ENCODE results near the gene CCDC6.
"Not testable (repeated sequence)": the region's sequence is repeated elsewhere in the genome, so short reads cannot be mapped to it uniquely, and the experiment has no call there.

The CCDC6 gene

DNA sequence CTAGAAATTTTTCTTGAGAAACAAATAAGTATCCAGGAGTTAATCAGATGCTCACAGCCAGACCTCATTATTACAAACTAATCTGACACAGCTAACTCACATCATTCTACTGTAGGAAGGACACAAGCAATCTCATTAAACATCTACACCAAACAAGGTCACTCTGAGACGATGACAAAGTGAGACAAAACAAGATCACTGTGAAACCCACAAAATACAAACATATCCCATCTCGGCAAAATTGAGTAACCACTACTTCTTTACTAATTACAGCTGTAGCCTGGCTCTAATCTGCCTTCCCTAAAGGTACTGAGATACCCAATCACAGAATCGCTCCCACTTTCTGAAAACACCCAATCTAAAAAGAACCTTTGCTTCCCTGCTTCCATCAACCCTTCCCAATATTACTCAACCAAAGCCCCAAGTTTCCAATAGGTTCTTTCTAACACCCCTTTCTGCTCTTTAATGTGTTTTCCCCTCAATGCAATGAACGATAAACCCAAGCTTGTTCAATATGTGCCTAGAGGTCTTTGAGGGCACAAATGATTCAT is 26.9 kb downstream of the CCDC6 start:
- DNase-seq: no peak

DNA sequence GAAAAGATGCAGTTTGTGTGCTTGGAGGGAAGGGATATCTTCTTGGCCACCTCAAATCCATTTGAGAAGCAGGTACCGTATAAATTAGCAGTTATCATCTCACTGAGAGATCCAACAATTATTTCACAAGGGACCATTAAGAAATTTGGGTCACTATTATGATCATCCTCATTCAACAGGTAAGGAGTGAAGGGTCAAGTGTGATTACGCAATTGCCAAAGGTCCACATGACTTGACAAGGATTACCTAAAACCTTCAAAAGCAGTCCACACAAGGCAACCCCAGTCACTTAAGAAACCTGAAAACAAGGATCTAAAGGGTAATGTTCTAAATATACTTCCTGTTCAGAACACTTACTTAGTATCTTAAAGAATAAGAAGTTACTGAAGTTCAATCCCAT is 27.4 kb downstream of the CCDC6 start:
- no peak for DNase-seq

DNA sequence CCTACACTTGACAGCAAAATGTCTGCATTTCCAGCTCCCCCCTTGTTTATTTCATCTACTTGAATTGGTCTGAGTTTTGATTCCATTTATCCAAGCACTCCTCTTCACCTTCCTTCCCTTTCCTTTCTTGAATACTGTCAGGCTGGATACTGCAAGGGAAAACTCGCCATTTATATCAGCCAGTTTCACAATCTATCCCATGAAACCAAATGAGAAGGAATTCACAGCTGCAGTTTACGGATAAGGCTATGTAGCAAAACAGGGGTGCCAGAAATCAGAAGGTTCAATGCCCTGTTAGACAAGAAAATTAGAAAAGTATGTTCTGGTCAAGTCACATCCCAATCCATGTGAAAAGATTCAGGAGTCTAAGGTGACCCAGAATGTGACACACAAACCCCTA is 28.1 kb downstream of the CCDC6 start:
- no peak for DNase-seq

DNA sequence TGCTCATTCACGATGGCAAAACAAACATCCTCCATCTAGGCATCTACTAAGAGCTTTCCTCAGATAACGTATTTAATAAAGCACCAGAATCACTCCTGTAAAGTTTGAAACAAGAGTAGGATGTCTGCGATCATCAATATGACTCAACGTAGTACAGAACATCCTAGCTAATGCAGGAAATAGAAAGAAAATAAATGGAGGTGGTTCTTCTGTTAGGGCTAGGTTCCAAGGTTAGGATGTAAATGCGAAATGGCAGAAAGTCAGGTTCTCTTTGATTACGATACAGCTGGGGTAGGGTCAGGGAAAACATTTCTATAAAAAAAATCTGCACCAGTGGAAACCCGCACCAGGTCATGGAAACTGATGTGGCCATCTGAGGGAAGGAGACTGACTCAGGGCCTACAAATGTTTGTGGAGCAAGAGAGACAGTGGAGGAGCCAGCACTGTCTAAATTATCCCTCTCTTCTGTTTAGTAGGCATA is 29.1 kb downstream of the CCDC6 start:
- DNase-seq: no peak

DNA sequence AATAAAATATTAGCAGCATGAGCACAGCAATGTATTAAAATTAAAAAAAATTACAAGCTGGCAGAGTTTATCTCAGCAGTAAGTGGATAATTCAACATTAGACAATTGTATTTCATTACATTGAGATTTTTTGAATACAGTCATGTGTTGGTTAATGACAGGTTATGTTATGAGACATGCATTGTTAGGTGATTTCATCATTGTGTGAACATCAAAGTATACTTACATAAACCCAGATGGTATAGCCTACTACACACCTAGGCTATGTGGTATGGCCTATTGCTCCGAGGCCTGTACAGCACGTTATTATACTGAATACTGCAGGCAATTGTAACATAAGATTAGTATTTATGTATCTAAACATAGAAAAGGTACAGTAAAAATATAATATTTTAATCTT is 29.7 kb downstream of the CCDC6 start:
- DNase-seq: no peak

DNA sequence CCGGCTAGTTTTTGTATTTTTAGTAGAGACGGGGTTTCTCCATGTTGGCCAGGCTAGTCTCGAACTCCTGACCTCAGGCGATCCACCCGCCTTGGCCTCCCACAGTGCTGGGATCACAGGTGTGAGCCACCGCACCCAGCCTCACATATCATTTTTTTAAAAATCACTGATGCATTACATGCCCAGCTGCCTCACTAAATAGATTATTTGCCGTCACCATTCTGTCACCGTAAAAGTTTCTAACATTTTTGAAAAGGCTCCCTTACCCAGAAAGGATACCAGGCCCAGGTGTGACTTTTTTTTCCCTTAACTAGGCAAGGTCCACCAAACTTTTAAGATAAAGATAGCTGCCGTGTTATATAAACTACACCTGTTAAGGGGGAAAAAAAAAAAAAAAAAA is 30.1 kb downstream of the CCDC6 start:
- DNase-seq: not testable (repeated sequence)

DNA sequence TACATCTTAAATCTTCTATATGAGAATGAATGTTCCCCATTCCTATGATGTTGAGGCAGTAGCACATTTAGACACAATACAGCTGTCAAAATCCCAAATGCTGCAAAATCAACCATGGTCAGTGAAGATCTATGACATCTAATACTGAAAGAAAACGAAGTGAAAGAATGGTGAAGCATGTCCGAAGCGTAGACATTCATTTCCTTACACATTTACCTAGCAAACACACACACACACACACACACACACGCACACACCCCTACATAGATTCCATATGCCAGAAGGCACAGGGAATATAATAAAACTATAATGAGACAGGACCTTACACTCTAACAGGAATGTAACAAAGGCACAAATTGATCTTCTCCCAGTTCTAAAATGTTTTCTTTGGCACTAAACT is 32.5 kb downstream of the CCDC6 start:
- no peak for DNase-seq

DNA sequence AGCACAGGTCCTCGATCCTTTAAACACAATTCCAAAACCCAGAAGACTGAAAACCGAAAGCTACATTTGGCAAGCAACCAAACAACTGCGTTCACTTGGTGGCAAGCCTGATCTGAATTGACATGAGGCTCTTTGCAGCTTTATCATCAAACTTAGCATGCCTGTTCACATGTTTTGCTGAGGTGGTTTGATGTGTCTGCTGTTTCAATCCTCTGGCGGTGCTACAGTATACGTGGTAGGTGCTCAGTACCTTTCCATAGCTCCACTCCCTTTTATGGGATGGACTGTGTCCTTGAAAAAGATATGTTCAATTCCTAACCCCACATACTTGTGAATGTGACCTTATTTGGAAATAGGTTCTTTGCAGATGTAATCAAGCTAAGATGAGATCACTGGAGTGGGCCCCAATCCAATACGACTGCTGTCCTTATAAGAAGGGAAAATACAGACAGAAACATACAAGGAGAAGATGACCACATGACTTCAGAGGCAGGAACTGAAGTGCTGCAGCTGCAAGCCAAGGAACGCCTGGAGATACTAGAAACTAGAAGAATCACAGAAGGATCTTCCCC is 33.4 kb downstream of the CCDC6 start:
- no peak for DNase-seq

DNA sequence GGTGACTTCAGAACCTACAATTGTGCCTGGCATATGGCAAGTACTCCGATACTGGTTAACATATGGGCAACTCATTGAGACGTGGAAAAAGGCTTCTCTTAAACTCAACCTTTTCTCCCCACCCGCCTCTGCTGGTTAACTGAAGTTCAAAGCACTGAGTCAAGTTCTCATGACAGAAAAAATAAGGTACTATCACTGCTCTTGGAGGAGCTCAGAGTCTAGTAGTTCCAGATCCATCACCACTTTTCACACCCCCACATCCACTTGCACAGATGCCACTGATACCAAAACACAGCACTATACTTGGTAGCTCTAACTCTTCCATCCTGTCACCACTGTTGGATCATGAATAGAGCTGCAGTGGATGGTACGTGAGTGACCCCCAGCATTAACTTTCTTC is 36.2 kb downstream of the CCDC6 start:
- DNase-seq: no peak

DNA sequence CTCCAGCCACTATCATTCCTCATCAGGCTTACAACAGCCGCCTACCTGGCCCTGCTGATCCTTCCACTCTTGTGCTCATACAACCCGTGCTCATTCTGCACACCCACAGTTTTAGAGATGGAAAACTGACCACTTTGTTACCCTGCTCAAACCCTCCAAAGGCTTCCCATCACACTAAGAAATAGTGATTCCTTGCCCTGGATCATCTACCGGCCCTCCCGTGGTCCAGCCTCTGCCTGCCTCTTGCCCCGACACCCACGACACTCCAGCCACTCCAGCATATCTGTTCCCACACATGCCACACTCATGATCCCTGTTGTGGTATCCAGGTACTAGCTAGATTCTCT is 36.8 kb downstream of the CCDC6 start:
- no peak for DNase-seq

DNA sequence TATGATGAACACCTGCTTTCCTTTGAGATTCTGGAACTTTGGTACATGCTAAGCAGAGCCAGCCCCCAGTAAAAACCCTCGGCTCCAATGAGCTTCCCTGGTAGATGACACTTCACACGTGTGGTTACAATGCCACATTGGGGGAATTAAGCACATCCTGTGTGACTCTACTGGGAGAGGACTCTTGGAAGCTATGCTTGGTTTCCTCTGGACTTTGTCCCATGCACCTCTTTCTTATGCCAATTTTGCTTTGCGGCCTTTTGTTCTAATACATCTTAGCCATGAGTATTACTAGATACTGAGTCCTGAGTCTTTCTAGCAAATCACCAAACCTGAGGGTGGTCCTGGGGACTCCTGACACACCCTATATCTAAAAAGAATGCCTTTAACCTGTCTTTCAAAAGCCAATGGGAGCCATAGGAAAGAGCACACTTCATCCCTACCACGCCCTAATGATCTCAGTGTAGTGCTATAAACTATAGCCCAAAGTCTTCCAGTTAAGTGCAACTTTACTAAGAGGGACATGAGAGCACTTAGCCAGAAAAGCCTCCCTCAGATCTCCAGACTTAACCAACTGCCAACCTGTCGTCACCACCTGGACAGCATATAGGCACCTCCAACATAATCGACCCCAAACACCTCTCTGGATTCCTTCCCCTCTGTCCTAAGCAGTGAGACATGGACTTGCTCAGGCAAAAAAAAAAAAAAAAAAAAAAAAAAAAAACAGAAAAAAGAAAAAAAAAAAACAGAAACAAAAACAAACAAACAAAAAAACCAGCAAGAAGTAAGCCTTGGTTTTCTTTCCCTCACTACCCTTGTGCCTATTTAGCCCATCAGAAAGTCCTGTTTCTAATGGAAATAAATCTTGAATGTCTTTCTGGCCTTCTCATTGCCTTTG is 37.4 kb downstream of the CCDC6 start:
- DNase-seq: no peak

DNA sequence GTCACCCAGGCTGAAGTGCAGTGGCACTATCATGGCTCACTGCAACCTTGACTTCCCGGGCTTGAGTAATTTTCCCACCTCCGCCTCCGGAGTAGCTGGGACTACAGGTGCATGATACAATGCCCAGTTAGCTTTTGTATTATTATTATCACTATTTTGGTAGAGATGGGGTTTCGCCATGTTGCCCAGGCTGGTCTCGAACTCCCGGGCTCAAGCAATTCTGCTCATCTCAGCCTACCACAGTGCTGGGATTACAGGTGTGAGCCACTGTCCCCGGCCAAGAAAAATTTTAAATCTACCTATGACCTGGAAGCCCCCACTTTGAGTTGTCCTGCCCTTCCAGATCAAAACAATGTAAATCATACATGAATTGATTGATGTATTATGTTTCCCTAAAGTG is 38.8 kb downstream of the CCDC6 start:
- DNase-seq: no peak

DNA sequence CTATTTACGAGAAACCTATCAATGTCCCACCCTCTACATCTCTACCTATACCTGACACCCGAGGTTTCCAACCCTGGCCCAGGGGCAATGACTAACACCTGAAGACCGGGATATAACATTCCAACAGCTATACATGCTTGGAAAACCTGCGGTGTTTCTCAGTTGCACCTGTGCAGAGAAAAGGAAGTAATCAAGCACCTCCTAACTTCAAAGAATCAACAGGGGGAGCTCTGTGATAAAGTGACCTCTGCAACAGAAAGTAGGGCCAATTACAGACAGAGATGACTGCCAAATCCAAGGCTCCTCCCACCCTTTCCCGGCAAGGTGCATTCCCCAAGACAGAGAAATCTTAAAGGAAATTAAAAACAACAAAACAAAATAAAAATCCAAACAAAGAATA is 41.3 kb downstream of the CCDC6 start:
- DNase-seq: no peak

DNA sequence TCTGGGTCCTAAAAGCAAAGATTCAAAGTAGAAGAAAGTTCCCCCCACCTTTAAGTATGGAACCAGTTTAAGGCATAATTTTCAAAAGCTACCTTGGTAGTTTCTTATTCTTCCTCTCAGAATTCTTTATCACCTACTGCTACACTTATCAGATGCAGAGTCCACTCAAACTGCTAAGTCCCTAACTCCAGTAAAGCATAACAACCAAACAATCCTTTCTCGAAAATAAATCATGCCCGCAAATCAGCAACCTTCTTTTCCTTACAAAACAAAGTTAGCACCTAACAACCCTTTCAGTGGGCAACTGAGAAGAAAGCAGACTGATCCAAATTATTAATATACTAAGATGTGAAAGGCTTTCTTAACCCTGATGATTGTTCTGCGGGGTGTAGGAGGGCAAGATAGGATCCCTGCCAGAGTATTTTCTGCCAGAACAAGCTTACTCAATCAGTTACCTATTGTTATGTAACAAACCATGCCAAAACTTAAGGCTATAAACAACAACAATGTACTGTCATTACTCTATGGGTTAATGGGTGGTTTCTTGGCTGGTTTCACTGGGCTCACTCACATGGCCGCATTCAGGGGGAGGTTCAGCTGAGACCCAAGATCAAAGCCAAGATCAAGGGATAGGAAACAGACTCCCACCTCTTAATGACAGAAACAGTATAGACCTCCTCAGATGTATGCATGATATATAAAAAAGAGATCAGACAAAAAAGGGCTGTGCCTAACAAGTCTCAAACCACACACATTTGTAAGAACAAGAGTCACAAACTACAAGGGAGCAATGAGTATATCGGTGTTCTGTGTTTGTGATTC is 42.0 kb downstream of the CCDC6 start:
- DNase-seq: no peak

DNA sequence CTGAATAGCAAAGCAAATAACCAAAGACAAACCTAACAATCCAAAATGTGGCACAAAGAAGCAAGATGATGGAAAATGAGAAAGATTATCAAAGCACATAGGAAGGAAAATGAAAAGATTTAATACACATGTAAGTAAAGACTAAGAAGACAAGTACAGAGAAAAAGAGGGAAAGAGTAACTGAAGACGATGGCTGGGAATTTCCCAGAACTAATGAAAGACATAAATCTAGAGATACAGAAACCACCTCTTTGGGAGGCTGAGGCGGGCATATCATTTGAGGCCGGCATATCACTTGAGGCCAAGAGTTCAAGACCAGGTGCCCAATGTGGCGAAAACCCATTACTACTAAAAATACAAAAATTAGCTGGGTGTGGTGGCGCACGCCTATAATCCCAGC is 46.8 kb downstream of the CCDC6 start:
- no peak for DNase-seq

DNA sequence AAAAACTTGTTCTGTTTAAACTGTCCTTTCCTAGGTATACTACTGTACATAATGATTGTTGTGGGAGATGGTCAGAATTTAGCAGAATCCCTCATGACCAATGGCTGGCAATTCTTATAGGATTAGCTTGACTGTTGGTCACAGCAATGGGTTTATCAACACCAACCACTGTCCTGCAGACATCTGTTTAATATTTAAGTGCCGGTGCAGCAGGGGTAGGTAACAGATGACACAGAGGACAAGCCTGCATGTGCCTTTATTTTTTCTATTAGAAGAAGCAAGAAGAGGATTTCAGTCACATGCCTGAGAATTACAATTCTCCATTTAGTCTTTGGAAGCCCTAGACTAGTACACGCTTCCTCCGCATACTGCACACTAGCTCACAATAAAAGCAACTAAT is 48.4 kb downstream of the CCDC6 start:
- DNase-seq: no peak

DNA sequence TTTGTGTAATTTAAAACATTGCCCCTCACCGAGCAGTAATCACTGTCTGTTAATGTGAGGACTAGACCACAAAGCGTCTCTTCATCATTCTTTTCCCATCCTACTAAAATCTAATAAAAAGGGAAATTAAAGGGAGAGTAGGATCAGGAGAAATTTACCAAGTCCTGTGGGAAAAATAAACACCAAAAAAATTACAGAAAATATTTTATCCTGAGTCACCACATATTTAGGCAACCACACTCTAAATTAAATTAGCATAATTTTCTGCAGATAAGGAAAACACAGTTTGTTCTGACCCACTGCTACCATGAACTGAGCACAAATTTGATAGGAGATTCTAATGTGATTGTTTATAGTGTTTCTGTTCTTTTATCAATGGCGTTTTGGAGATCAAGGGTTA is 49.3 kb downstream of the CCDC6 start:
- no peak for DNase-seq

DNA sequence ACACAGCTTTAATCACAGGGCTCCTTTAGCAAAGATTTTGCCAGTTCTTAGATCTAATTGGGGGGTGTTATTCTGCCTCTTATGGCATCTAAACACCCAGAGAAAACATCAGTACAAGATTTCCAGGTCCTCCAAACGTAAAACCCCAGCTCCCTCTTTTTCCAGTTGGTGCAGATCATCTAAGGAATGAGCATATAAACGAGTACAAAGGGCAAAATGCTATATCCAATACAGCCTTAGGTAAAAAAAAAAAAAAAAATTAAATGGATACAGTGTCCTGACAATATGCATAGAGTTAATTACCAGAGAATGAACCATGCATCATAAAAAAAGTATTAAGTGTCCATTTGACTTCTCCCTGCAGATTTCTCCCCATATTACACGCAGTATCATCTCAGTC is 50.3 kb downstream of the CCDC6 start:
- no peak for DNase-seq

DNA sequence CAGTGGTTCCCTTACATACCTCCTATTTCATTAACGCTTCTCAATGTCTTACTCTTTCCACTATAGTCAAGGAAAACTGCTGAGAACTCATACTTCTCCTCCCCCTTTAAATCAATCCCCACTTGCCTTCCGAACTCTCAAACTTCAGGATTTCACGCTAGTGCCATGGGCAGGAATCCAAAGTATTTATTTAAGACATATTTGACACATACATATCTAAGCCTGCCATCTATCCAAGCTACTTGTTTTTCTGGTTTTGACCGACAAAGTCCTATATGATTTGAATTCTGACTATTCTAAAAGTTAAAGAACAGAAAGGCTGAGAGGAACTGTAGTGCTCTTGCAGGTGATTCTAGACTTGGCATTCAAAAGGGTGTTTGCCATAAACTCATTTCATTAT is 51.8 kb downstream of the CCDC6 start:
- DNase-seq: no peak

DNA sequence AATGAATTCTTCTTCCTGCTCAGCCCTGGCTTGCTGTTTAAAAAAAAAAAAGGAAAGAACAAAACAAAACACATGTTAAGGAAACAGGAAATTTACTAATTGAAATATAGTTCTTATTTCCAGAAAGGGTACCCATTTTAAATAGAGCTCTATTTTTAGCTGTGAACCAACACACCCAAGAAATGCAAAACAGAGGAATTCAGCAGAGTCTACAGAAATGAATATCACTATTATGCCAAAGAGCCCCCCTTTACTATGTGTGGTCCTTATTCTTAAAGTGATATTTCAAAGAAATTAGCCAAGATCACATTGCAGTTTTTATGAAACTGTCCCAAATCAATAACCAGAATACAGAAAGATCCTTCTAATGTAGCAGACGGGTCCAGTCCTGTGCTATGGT is 53.7 kb downstream of the CCDC6 start:
- DNase-seq: no peak

DNA sequence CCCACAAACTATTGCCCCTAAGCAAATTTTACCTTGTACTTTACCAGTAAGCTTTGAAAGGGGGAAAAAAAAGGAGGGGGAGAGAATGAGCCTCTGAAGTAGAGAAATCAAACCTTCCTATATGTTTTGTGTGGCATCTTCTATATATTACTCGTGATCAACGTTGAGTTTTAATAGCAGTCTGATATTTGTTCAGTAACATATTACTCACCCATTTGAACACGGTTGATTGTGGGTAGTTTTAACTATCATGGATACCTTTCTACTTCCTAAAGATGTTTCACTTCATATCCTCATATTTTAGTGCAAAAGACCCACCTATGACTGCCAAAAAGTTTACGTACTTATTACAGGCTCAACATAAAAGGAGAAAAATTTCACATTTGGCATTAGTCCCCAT is 54.5 kb downstream of the CCDC6 start:
- DNase-seq: no peak

DNA sequence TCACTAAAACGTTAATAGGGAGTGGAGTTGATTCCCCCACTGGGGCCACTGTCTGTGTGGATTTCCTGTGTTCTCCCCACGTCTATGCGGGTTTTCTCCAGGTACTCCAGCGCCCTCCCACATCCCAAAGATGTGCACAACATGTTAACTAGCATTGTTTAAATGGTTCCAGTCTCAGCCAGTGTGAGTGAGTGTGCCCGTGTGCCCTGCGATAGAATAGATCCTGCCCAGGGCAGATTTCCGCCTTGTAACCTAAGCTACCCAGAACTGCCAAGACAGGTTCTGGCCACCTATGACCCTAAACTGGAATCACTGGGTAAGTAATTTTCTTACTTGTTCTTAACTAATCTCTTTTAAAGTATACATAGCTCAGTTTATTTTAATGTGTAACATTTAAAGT is 58.5 kb downstream of the CCDC6 start:
- DNase-seq: no peak

DNA sequence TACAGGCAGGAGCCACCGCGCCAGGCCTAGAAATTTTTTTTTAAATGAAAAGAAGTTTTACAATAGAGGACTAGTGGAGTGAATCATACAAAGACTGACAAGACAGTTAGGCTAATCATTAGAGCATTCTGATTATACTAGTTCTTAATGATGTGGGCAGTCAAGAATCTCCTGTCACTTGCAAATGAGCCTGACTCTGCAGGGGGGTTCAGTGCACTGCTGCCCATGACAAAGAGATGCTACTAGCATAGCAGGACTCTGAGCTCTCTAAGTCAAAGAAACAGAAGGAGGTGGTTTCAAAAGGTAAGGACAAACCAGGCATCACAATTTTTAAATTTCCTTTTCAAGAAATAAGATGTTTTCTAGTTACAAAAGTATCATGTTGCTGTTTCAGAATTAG is 59.0 kb downstream of the CCDC6 start:
- DNase-seq: no peak

DNA sequence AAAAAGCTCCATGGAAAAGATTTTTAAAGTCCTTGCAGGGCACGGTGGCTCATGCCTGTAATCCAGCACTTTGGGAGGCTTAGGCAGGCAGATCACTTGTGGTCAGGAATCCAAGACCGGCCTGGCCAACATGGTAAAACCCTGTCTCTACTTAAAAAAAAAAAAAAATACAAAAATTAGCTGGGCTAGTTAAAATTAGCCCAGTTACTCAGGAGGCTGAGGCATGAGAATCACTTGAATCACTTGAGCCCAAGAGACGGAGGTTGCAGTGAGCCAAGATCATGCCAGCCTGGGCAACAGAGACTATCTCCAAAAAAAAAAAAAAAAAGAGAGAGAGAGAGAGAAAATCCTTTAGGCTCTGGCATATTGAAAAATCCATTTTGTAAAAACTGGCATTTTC is 61.9 kb downstream of the CCDC6 start:
- no peak for DNase-seq
